Muscle layer of duodenum (tissue), 2 donors: ENCODE data around the gene OR4A16.

Experiments used
- H3K27ac ChIP-seq: one replicate; pipeline ENCODE4 v1.7.0; 2013; ENCODE audit warnings: mild to moderate bottlenecking, low read length
- H3K27me3 ChIP-seq: one replicate; pipeline ENCODE4 v1.7.0; 2013; ENCODE audit warnings: low read depth, mild to moderate bottlenecking, control low read depth, low read length
- H3K36me3 ChIP-seq, 2 donors: one replicate each; pipeline ENCODE4 v1.7.0; 2013; ENCODE audit warnings: low read length in 2 of 2, control low read depth in 1 of 2, mild to moderate bottlenecking in 1 of 2; ENCODE audit not compliant: insufficient read depth in 2 of 2, control insufficient read depth in 1 of 2
- H3K4me1 ChIP-seq, 2 donors: one replicate each; pipeline ENCODE4 v1.7.0; 2013; ENCODE audit warnings: low read length in 2 of 2, mild to moderate bottlenecking in 2 of 2, control low read depth in 1 of 2, moderate library complexity in 1 of 2; ENCODE audit not compliant: insufficient read depth in 2 of 2, control insufficient read depth in 1 of 2
- H3K4me3 ChIP-seq, 2 donors: one replicate each; pipeline ENCODE4 v1.7.0; 2013; ENCODE audit warnings: low read length in 2 of 2, low read depth in 1 of 2, mild to moderate bottlenecking in 1 of 2
- H3K9me3 ChIP-seq, 2 donors: one replicate each; pipeline ENCODE4 v1.7.0; 2013; ENCODE audit warnings: low read length in 2 of 2, control low read depth in 1 of 2, mild to moderate bottlenecking in 1 of 2; ENCODE audit not compliant: control insufficient read depth in 1 of 2
- donor health status: healthy.

Gene OR4A16, protein sequence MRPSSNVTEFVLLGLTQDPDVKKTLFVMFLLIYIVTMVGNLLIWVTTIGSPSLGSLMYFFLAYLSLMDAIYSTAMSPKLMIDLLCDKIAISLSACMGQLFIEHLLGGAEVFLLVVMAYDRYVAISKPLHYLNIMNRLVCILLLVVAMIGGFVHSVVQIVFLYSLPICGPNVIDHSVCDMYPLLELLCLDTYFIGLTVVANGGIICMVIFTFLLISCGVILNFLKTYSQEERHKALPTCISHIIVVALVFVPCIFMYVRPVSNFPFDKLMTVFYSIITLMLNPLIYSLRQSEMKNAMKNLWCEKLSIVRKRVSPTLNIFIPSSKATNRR

GRCh38 chr11:55342901-55343300 lies at the start of gene OR4A16:
OR4A16 (plus strand) TSS chr11:55343201; CDS start chr11:55343201, 0 bp downstream.
- H3K4me1 ChIP-seq, result no peaks in the 10 kb centered on the region
- H3K36me3 ChIP-seq, result no peaks in the 10 kb centered on the region
- no peak within 1 kb of the TSS for H3K4me3 ChIP-seq
- H3K9me3 ChIP-seq, result no peaks in the 10 kb centered on the region
- H3K27me3 ChIP-seq, result no peaks in the 10 kb centered on the region
- H3K27ac ChIP-seq, result no peak within 1 kb of the TSS

DNA sequence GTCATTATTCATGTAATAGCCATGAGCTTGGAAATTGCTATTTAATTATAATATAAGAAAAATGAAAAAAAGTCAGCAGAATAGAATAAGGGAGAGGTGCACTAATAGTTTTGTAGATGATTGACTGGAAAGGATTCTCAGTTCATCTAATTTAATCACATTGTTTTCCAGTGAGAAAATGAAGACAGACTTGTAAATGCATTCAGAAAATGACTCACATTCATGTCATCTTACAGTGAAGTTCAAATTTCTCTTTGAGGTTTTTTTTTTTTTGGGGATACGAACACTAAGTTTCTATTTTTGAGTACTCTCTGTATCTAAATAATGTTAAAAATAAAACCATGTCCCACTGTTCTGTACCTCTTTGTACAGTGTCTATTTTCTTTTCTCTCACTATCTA lies 18.5 kb upstream of the OR4A16 start:
- Histone ChIP-seq H3K4me3 (no peak overlapping the region), H3K27me3 (no peaks in the 10 kb centered on the region), H3K4me1 (no peaks in the 10 kb centered on the region), H3K36me3 (no peaks in the 10 kb centered on the region), H3K9me3 (peaks cover 0 to 2% of the 10 kb centered on the region in 2 donors), H3K27ac (no peak overlapping the region)

- H3K4me3 ChIP-seq, result no peak overlapping the region
Measured at GRCh38 chr11:55345306-55345705, 2.3 kb downstream of the OR4A16 start.

DNA sequence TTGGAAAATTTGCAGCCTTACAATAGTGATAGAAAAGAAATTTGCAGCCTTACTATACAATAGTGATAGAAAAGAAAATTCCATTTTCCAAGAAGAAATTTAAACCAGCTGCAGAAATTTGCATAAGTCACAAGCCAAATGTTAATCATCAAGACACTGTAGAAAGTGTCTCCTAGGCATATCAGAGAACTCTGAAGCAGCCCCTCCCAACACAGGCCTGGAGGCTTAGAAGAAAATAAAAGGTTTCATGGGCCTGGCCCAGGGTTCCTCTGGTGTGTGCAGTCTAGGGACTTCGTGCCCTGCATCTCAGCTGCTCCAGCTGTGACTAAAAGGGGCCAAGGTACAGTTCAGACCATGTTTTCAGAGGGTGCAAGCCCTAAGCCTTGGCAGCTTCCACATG lies 6.0 kb downstream of the OR4A16 start:
- Histone ChIP-seq H3K9me3 (no peaks in the 10 kb centered on the region), H3K27me3 (no peaks in the 10 kb centered on the region), H3K4me1 (no peaks in the 10 kb centered on the region), H3K4me3 (no peak overlapping the region), H3K27ac (no peak overlapping the region), H3K36me3 (no peaks in the 10 kb centered on the region)

More at GRCh38 chr11:55345306-55345705, 2.3 kb downstream of the OR4A16 start:
- H3K36me3 ChIP-seq, result no peaks in the 10 kb centered on the region
- H3K4me1 ChIP-seq, result no peaks in the 10 kb centered on the region
- no peaks in the 10 kb centered on the region for H3K27me3 ChIP-seq
- H3K9me3 ChIP-seq, result no peaks in the 10 kb centered on the region
- no peak overlapping the region for H3K27ac ChIP-seq

- Histone ChIP-seq H3K27me3 (no peaks in the 10 kb centered on the region), H3K4me3 (no peak overlapping the region), H3K36me3 (no peaks in the 10 kb centered on the region), H3K9me3 (peaks cover 0 to 6% of the 10 kb centered on the region in 2 donors), H3K4me1 (no peaks in the 10 kb centered on the region), H3K27ac (no peak overlapping the region)
Measured at GRCh38 chr11:55357560-55358184, 14.7 kb downstream of the OR4A16 start.

- no peaks in the 10 kb centered on the region for H3K36me3 ChIP-seq
- no peak within 1 kb of the TSS for H3K27ac ChIP-seq
- no peaks in the 10 kb centered on the region for H3K27me3 ChIP-seq
- no peaks in the 10 kb centered on the region for H3K4me1 ChIP-seq
- peaks cover 0 to 2% of the 10 kb centered on the region in 2 donors for H3K9me3 ChIP-seq
- H3K4me3 ChIP-seq, result no peak within 1 kb of the TSS
Measured at GRCh38 chr11:55367674-55368073, 24.7 kb downstream of the OR4A16 start, which contains the start of gene OR4A15. OR4A15 (plus strand) TSS chr11:55367974; CDS start chr11:55367974, 0 bp downstream.
